HG02678 (cell line): ENCODE data around the gene FATE1.
A peak's percentile ranks its signal among the peaks of the same experiment; 100 is the strongest.
"Not testable (repeated sequence)": the region's sequence is repeated elsewhere in the genome, so short reads cannot be mapped to it uniquely, and the experiment has no call there.

Source experiments
- ATAC-seq: cut with Tn5 transposase; IDR thresholded peaks from one replicate; pipeline ENCODE4 v1.9.1; 2021; ENCODE audit warnings: mild to moderate bottlenecking, moderate library complexity; ENCODE audit not compliant: unreplicated experiment

Gene FATE1

DNA sequence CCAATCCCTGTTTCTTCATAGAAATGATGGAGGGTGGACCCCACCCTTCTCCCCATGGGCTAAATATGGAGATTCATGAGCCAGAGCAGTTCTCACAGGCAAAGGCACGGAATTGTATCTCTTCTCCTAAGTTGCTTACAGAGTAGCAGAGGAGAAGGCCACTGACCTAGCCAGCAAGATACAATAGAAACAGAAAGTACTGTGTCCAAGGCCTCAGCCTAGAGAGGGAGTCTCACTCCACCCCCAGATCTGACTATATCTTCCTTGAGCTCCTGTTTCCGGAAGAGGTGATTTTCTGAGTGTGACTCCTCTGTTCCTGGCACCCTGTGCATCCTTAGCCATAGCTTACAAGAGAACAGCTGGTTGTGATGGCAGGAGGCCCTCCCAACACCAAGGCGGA is at the start of gene FATE1:
Gene FATE1, plus strand, starts transcription at position 284 of the 400 bp plus-strand sequence. Its CDS starts 85 bp downstream, at position 369.
- no peak for ATAC-seq

GRCh38 chrX:151675121-151675746 is 40.6 kb upstream of the FATE1 start:
- ATAC-seq: no peak

DNA sequence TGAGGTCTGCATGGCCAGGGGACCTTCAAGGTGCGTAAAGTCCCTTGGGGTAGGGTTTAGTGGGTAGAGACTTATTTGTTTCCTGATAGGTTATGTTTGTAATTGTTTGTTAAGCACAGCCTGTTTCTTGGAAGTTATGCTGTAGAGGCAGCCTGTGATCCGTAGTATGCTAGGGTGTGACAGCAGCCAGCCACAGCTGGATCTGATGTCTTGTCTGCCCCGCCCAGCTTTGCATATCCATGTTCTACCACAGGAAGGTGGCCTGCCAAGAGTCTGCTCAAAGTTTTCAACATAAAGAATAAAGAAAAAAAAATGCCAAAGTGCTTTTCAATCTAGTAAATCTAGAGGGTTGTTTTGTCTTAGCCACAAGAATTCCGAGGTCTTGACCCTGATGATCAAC is 39.6 kb upstream of the FATE1 start:
- ATAC-seq: no peak

GRCh38 chrX:151679798-151680402 is 35.9 kb upstream of the FATE1 start:
- ATAC-seq: no peak

- peak; percentile 58 for ATAC-seq
Measured at GRCh38 chrX:151680805-151681204, 35.0 kb upstream of the FATE1 start.

DNA sequence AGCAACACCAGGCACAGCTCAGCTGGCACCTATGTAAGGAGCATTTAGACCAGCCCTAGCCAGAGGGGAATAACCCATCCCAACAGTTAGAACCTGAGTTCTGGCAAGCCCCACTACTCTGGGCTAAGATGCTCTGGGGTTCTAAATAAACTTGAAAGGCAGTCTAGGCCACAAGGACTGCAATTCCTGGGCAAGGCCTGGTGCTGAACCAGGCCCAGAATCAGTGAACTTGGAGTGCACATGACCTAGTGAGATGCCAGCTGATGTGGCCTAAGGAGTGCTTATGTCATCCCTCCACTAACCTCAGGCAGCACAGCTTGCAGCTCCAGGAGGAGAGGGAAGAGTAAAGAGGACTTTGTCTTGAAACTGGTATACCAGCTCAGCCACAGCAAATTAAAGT is 28.2 kb upstream of the FATE1 start:
- ATAC-seq: no peak

- ATAC-seq: no peak
Measured at GRCh38 chrX:151688695-151689094, 27.1 kb upstream of the FATE1 start.

DNA sequence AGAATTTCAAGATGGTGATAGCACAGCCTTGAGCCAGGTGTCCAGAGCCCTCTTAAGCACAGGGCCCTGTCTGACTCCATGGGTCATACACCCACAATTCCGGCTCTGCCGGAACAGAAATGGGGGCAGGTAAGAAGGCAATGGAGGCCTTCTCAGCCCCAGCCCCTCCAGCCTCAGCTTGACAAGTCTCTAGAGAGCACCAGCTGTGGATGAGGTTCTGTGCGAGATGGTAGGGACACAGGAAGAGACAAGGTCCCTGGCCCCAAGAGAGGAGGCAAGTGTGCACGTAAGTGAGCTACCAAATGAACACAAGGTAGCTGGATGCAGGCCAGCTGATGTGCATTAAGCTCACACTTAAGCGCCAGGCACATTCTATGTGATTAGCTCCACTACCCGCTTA is 23.0 kb upstream of the FATE1 start:
- no peak for ATAC-seq

DNA sequence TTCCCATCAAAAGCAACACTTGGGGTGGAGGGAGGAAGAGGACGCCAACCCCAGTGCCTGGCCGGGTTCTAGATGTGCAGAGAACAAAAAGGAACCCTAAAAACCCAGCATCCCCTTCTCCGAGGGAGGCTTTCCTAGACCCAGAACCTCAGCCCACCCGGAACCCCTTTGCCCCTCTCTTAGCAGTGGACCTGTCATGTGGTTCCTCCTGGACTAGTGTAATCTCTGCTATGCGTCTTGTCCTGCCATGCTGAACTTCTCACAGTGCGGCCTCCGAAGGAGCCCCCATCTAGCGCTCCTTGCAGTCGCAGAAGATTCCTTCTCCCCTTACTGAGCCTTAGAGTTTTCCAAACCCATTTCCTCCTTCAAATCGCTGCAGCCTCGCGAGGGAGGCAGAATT is 21.7 kb upstream of the FATE1 start:
- no peak for ATAC-seq

DNA sequence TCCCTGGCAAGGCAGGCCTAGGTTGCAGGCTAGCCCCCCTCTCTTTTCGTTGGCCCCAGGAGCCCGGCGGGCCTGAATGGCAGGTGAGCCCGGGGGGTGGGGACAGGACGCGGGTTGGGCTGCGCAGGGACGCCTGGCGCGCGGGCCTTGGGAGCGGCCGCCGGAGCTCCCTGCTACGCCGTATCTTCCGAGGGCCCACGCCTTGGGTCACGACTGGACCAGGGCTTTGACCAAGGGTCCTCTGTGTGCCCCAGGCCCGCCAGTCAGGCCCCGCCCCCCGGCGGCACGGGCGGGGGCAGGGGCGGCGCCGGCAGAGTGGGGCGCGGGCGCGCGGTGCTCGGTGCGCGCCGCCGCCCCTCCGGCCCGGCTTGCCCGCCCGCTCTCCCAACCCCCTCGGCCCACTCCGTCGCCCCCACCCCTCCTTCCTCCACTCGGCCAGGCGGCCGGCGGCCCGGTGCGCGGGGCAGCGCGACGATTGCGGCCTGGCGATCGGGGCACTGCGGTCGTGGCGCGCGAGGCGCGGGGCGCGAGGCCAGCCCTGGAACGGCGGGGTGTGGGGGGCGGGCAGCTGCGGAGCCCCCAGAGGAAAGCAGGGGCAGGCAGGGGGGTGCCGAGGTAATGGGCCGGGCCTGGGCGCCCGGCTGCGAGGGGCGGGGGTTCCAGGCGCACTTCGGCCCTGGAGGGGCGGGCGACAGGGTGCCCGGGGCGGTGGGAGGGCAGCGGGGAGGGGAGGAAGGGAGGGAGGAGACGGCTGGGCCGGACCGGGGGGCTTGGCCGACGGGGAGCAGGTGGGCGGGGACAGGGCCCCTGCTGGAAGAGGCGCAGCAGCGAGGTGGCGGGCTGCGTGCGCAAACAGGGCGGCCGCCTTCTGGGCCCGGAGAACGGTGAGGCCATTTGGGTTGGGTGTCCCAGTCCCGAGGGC is 20.9 kb upstream of the FATE1 start, which contains the start of gene PRRG3:
Gene PRRG3, plus strand, starts transcription at position 798 of the 922 bp plus-strand sequence. CDS start 3,357 bp downstream, outside the sequence.
- no peak for ATAC-seq

GRCh38 chrX:151695583-151696340 is 20.1 kb upstream of the FATE1 start:
- ATAC-seq: no peak

DNA sequence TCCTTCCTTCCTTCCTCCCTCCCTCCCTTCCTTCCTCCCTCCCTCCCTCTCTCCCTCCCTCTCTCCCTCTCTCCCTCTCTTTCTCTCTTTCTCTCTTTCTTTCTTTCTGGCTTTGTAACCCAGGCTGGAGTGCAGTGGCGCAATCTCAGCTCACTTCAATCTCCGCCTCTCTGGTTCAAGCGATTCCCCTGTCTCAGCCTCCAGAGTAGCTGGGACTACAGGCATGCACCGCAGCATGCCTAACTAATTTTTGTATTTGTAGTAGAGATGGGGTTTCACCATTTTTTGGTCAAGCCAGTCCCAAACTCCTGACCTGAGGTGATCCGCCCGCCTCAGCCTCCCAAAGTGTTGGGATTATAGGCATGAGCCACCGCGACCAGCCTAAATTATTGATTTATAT is 18.8 kb upstream of the FATE1 start:
- not testable (repeated sequence) for ATAC-seq

DNA sequence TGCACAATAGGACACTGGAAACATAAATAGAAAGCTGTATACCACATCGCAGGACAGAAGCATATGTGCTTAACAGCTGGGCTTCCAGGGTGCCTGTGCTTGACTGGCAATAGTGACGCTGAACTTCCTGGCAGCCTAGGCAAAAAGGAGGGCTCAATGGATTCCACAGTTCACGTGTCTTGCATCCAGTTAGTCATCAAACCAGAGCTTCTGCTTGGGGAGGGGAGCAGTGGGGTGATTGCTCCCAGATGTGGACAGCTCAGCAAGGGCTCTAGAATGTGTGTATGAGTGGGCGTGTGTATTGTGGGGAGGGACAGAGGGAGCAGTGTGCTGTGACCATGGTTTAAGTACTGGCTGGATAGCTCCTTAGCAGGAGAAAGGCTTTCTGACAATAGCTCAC is 18.3 kb upstream of the FATE1 start:
- ATAC-seq: no peak

DNA sequence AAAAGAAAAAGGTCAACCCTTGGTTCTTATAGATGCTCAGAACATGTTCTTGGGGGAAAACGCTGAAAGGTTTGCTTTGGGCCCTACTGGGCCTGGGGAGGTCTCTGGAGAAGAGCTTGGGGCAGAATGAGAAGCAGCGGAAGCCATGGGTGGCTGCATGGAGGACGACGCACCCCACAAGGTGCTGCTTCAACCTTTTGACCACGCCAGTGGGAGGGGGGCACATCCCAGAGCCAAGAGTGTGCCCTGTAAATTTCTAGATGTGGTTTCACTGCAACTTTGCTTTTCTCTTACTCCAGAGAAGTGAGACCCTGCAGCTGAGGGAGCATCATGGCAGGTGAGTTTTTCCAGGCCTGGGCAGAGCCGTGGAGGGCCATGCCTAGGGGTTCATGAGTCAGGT is 17.4 kb upstream of the FATE1 start:
- ATAC-seq: no peak

DNA sequence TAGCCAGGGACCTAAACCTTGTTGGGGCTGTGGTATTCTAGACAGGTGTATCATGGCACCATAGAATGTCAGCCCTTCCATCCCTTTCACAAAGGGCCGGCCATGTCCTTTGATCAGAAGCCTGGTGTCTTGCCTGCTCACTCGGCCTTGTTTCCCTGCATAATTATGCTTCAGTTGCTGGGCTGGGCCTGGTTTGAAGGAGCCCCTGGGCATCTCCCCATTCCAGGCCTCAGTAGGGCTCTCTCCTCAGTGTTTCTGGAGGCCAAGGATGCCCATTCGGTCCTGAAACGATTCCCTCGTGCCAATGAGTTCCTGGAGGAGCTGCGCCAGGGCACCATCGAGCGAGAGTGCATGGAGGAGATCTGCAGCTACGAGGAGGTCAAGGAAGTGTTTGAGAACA is 16.1 kb upstream of the FATE1 start:
- ATAC-seq: no peak

GRCh38 chrX:151700581-151700980 is 15.3 kb upstream of the FATE1 start:
- ATAC-seq: no peak

DNA sequence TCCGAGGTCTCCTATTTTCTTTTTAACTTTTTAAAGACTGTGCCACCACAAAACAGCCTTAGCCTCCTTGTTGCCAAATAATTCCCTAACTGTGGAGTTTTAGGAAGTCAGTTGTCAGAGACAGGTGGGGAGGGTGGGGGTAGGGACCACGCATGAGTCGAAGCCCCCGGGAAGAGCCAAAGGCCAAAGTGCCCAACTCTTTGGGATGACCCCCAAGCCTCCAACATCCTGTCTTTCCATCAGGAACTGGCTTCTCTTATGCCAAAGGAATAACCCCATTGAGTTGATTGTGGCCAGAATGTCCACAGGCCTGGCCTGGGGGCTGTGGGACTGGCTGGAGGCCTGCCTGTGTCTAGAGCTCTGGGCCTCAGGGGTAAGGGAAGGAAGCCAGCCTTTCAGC is 14.8 kb upstream of the FATE1 start:
- no peak for ATAC-seq

DNA sequence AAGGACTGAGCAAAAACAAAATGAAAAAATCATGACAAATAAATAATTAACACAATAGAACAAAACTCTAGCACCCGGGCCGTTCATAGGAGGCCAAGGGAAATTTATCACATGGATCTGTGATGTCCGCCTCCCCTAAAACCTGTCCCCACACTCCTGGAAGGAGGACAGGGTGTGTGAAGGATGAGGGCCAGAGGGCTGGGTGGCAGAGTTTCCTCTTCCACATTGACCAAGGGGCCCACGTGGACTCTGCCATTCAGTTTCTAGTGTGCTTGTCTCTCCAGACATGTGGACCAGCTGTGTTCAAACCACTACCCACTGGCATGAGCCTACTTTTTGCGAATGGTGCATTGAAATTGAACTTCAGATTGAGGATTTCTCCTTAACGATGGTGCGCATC is 14.3 kb upstream of the FATE1 start:
- ATAC-seq: no peak

DNA sequence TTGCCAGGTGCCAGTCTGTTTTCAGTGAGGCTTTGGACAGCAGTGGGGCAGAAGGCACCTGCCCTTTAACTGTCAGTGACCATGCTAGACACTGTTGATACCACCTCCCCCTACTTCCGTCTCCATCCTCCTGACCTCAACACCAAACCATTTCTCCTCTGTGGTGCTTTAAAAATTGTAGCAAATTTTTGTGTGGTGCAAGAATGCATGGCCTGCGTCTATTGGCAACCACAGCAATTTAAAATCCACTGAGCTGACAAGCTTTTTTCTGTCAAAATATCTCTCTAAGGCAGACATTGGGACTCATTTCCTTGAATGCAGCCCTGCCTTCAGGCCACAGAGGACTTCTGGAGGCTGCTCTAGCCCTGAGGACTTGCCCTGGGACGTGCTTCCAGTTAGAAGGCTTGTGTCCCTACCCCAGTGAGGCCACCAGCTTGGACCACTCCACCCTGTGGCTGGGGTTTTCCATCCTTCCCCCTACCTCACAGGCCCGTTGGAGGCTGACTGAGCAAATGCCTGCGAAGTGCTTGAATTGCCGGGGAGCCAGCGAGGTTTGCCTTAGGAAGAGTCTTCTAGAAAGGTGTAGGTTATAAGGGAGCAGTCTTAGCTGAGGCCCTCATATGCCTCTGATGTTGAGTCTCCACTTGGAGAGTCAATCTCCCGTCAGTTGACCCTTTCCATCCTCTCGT is 13.7 kb upstream of the FATE1 start:
- ATAC-seq: no peak

GRCh38 chrX:151702741-151703340 is 13.0 kb upstream of the FATE1 start:
- no peak for ATAC-seq
